ENCODE data around the gene DUXB. TPM values are rescaled to one million over a fixed set of nuclear protein-coding genes. Genes with fewer than 3 reads are reported as not detected.

DUXB gene
- total RNA-seq, 4 donors from 2014 or later, result not detected

DNA sequence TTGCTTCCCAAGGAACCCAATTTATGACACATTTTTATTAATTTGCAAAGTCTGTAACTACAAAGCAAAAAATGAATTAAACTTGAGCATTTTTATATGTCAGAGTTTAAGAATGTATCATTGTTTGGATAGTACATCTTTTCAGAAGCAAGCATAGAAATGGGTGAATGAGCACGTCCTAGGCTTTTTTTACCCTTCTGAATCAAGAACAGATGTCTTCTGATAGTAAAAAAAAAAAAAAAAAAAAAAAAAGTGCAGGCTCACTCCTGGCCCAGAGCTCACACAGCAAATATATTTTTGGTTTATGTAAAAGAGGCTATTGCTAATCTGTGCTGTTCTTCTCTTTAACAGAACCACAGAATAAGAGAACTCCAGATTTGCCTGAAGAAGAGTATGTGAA lies 47.3 kb downstream of the DUXB start:
- DNase-seq (ENCODE audit: low spot score in 2 of 2), result no peak
- Histone ChIP-seq H3K4me1 (peaks cover 0 to 60% (median 34%) of the 10 kb centered on the region in 4 donors), H3K36me3 (peaks cover 0 to 49% (median 18%) of the 10 kb centered on the region in 3 donors), H3K27me3 (no peaks in the 10 kb centered on the region), H3K27ac (no peak overlapping the region), H3K9me3 (no peaks in the 10 kb centered on the region), H3K4me3 (no peak overlapping the region)
- WGBS, 2 donors, result 20 to 24% methylated on average over 1 of the region's 1 CpG
- TF ChIP-seq POLR2A (IDR thresholded peaks at IDR 0.05) (no peak), EP300 (IDR thresholded peaks at IDR 0.05) (no peak)
- TF ChIP-seq, protein P1, sequence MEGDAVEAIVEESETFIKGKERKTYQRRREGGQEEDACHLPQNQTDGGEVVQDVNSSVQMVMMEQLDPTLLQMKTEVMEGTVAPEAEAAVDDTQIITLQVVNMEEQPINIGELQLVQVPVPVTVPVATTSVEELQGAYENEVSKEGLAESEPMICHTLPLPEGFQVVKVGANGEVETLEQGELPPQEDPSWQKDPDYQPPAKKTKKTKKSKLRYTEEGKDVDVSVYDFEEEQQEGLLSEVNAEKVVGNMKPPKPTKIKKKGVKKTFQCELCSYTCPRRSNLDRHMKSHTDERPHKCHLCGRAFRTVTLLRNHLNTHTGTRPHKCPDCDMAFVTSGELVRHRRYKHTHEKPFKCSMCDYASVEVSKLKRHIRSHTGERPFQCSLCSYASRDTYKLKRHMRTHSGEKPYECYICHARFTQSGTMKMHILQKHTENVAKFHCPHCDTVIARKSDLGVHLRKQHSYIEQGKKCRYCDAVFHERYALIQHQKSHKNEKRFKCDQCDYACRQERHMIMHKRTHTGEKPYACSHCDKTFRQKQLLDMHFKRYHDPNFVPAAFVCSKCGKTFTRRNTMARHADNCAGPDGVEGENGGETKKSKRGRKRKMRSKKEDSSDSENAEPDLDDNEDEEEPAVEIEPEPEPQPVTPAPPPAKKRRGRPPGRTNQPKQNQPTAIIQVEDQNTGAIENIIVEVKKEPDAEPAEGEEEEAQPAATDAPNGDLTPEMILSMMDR (IDR thresholded peaks at IDR 0.05), result no peak

DNA sequence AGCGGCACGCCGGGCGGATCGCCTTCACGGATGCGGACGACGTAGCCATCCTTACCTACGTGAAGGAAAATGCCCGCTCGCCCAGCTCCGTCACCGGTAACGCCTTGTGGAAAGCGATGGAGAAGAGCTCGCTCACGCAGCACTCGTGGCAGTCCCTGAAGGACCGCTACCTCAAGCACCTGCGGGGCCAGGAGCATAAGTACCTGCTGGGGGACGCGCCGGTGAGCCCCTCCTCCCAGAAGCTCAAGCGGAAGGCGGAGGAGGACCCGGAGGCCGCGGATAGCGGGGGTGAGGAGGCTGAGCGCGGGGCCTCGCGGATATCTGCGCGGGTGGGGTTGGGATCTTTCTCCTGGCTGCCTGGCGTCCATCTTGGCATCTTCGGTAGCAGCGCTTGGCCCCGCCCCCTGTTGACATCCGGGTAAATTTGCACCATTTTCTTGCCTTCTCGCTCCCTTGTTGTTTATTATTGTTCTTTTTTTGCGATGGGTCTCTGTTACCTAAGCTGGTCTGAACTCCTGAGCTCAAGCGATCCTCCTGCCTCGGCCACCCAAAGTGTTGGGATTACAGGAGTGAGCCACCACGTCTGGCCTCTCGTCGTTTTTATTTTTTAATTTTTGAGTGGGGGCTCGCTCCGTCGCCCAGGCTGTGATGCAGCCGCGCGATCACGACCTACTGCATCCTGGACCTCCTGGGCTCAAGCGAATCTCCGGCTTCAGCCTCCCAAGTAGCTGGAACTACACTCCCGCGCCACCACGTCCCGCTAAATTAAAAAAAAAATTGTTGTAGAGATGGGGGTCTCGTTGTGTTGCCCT lies 52.8 kb downstream of the DUXB start:
- Histone ChIP-seq H3K27me3 (no peaks in the 10 kb centered on the region), H3K4me3 (peak overlapping the region; percentile 58 to 92 (median 79)), H3K9me3 (no peaks in the 10 kb centered on the region), H3K4me1 (peaks cover 0 to 74% (median 48%) of the 10 kb centered on the region in 4 donors), H3K27ac (peak overlapping the region; percentile 79 to 99 (median 94)), H3K36me3 (peaks cover 0 to 18% (median 0%) of the 10 kb centered on the region in 3 donors)
- 0% methylated on average over 35 to 62 of the region's 62 CpGs for WGBS, 2 donors
- TF ChIP-seq POLR2A (IDR thresholded peaks at IDR 0.05), result peak in 1 of 2 donors; percentile 52
- TF ChIP-seq, protein P1 (IDR thresholded peaks at IDR 0.05), result no peak
- peak in 1 of 2 donors; percentile 75 for TF ChIP-seq EP300 (IDR thresholded peaks at IDR 0.05)
- DNase-seq (ENCODE audit: low spot score in 2 of 2), result peak; percentile 81 to 87

DNA sequence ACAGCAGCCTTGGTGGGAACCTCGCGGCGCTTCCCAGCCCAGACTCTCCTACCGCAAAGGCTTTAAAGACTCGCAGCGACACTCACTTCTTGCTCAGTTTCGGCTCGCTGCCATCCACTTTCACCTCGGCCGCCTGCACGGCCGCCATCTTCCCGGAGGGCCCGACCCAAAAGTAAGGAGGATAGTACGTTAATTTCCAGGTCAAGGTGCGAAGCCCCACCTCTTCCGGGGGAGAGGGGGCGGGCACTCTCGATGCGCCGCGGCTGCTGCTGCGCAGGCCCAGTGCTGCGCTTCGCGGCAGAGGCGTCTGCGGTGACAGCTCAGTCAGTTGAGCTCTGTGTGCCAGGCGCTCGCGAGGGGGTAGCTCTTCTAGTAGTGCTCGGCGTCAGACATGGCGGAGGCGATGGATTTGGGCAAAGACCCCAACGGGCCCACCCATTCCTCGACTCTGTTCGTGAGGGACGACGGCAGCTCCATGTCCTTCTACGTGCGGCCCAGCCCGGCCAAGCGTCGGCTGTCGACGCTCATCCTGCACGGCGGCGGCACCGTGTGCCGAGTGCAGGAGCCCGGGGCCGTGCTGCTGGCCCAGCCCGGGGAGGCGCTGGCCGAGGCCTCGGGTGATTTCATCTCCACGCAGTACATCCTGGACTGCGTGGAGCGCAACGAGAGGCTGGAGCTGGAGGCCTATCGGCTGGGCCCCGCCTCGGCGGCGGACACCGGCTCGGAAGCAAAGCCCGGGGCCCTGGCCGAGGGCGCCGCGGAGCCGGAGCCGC lies 53.6 kb downstream of the DUXB start, which contains the start of the genes KARS1 and TERF2IP:
Gene KARS1, minus strand, starts transcription at position 174 of the 773 bp plus-strand sequence. Its CDS starts 26 bp downstream, at position 148.
Gene TERF2IP, plus strand, starts transcription at position 282 of the 773 bp plus-strand sequence. Its CDS starts 110 bp downstream, at position 392.
- Histone ChIP-seq H3K27ac (peak within 1 kb of the TSS; percentile 79 to 99 (median 94)), H3K9me3 (no peaks in the 10 kb centered on the region), H3K4me3 (peak within 1 kb of the TSS; percentile 58 to 92 (median 79)), H3K4me1 (peaks cover 0 to 74% (median 40%) of the 10 kb centered on the region in 4 donors), H3K27me3 (no peaks in the 10 kb centered on the region), H3K36me3 (peaks cover 0 to 25% (median 0%) of the 10 kb centered on the region in 3 donors)
- 0 to 1% methylated on average over 45 to 47 of the region's 76 CpGs for WGBS, 2 donors
- TF ChIP-seq POLR2A (IDR thresholded peaks at IDR 0.05) (peak; percentile 94 to 98), EP300 (IDR thresholded peaks at IDR 0.05) (peak; percentile 82 to 99)
- TF ChIP-seq, protein P1 (IDR thresholded peaks at IDR 0.05), result peak in 1 of 5 experiments; percentile 25
- DNase-seq (ENCODE audit: low spot score in 2 of 2), result peak; percentile 79 to 86

DNA sequence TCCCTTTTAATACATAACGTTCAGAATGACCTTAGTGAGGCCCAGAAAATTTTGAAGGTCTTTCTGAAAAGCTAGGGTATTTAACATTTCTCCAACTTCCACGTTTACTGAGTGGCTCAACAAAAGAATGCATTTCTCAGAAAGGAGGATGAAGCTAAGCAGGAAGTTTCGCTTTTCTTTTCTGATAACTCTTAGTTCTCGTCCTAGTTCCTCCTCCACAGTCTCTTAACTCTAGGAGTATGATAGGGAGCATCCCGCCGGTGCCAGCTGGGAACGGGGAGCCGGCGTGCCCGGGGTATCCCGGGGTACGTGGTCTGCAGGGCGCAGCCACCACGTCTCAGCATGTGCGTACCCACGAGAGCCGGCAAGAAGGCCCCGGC lies 54.2 kb downstream of the DUXB start:
- Histone ChIP-seq H3K4me3 (peak overlapping the region; percentile 58 to 92 (median 79)), H3K27me3 (no peaks in the 10 kb centered on the region), H3K36me3 (peaks cover 0 to 30% (median 0%) of the 10 kb centered on the region in 3 donors), H3K27ac (peak overlapping the region; percentile 79 to 99 (median 94)), H3K4me1 (peaks cover 0 to 68% (median 38%) of the 10 kb centered on the region in 4 donors), H3K9me3 (no peaks in the 10 kb centered on the region)
- no peak for TF ChIP-seq POLR2A (IDR thresholded peaks at IDR 0.05)
- TF ChIP-seq, protein P1 (IDR thresholded peaks at IDR 0.05), result no peak
- no peak for TF ChIP-seq EP300 (IDR thresholded peaks at IDR 0.05)
- DNase-seq (ENCODE audit: low spot score in 2 of 2), result no peak
- WGBS, 2 donors, result 0% methylated on average over 18 of the region's 18 CpGs

All from tibial nerve (tissue), 4 donors.